NCI-H446 treated with DMSO at 0.1 percent for 48 hours (cell line): ENCODE results near the gene HSPG2.
"Not testable (repeated sequence)": the region's sequence is repeated elsewhere in the genome, so short reads cannot be mapped to it uniquely, and the experiment has no call there.

Experiments used
- DNase-seq: peaks from one replicate; lab custom pipeline; 2025; lab: John Stamatoyannopoulos, UW

The HSPG2 gene

DNA sequence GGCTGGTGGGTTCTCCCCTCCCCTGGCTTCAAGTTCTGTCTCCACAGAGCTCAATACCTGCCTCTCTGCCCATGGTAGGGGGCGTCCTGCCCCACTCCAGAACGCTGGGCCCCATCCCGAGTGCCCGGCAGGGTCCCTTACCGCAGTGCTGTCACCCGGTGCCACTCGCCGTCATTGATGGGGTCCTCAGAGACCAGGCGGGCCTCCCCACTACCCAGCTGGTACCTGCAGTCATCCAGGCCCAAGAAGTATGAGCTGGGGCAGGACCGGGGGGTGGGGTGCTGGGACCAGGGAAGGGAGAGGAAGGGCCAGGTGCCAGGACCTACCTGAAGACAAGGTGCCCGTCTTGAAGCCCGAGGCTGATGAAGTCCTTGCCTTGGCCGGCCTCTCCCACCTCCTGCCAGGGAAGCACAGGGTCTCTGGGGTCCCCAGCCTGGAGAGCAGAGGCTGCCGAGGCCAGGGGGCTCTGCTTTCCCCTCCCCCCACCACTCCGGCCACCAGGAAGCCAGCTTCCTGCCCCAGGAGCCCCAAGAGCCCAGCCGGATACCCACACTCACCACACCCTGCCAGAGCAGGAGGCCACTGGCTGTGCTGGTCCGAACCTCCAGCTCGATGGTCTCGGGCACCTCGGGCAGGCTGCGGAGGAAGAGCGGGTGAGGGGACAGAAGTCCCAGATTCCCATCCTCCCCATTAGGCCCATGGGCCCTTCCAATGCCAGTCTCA lies 113.0 kb downstream of the HSPG2 start:
- no peak for DNase-seq

DNA sequence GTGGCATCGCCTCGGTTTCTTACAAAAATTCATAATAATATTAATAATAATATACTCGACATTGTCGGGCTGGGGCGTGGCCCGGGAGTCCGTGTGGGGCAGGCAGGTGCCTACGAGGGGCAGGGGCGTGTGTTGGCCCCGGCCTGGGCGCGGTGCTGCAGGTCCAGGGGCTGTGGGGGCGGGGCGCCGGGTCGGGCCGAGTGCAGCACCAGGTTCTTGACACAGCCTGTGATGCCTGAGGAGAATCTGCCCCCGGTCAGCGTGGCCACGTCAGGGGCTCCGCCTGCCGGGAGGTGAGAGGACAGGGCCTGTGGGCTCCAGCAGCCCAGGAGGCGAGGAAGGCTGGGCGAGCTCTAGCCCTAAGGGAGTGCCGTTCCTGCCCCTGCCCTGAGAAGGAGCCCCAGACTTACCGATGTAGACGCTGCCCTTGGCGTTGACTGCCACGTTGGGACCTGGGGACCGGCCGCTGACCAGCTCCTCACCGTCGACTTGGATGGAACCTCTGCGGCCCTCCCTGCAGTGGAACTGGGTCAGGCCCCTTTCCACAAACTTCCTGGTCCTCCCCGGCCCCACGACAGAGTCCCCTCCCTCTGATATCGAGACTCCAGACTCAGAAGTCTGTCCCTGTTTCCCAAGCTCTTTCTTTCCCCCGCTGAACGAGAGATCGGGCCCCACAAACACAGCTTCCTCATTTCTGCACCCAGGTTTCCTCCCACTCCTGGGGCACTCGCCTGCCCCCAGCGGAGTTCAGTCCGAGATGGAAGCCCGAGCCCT lies 113.7 kb downstream of the HSPG2 start:
- DNase-seq, result no peak

DNA sequence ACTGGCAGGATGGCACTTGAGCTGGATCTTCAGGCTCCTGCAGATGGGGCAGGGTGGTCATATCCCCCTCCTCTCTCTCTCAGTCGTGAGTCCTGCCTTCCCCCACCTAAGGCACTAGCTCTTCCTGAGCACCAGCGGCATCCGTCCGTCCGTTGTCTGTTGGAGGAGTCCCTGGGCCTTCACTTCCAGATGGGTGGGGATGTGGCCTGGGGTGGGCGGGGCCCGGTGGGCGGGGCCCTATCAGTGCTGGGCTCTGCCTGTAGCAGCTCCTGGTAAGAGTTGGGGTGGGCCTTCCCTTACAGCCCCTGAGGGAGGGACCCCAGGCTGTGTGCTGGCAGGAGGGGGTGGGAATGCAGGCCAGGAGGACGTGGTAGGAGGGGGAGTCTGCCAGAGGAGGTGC lies 114.8 kb downstream of the HSPG2 start:
- no peak for DNase-seq

GRCh38 chr1:21821385-21822019 lies 115.6 kb downstream of the HSPG2 start:
- no peak for DNase-seq

DNA sequence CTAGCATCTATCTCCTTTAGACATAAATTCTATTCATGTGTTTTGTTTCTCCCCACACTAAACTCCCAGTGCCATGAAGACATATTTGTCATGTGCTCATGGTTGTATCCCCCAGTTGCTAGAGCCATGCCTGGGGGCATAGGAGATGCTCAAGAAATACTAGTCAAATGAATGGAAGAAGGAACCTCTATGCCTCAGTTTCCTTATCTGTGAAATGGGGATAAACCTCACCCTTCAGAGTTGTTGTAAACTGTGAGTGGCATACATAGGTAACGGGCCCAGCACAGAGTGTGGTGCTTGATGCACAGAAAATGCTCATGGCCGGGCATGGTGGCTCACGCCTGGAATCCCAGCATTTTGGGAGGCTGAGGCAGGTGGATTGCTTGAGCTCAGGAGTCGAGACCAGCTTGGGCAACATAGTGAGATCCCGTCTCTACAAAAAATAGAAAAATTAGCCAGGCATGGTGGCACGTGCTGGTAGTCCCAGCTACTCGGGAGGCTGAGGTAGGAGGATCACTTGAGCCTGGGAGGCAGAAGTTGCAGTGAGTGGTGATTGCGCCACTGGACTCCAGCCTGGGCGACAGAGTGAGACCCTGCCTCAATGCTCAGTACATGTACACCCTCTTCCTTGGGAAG lies 116.4 kb downstream of the HSPG2 start:
- no peak for DNase-seq

DNA sequence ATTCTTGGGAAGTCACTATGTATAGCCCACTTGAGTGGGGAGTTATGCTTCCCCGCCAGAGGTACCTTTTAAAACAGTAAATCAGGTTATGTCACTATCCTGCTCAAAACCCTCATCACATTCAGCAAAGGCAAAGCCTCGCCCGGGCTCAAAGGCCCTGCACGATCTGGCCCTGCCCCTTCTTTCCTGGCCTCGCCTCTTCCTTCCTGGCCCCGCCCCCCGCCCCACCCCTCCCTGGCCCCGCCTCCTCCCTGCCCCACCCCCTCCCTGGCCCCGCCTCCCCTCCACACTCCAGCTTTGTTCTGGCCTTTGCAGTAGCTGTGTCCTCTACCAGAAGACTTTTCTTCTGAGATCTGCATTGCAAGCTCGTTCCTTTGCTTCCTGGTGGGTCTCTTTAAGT lies 118.5 kb downstream of the HSPG2 start:
- no peak for DNase-seq

DNA sequence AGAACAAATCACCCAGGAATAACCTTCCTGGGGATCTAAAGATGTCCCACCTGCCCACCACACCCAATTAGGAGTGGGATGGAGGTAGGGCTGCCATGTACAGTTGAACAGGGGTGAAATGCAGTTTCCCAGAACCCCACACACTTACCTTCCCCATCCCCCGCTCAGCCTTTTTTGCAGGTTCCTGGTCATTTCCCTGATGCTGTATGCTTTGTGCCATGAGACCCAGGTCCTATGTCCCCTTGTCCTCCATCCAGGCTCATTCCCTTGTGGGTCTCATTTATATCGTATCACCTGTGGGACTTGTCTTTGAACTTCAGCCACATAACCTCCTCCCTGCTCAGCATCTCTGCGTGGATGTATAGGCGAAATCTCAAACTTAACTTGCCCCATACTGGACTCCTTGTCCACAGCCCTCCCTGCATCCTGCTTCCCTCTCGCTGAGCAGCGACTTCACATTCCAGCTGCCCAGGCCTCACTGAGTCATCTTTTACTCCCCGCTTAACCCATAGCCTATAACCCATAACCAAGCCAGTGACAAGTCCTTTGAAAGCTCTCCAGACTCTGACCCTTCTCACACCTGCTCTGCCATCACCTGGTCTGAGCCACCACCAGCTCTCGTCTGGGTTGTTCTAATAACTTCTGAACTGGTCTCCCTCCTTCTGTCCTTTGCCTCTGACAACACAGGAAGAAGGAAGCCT lies 120.4 kb downstream of the HSPG2 start:
- no peak for DNase-seq

GRCh38 chr1:21815724-21816321 lies 121.3 kb downstream of the HSPG2 start:
- DNase-seq, result no peak

DNA sequence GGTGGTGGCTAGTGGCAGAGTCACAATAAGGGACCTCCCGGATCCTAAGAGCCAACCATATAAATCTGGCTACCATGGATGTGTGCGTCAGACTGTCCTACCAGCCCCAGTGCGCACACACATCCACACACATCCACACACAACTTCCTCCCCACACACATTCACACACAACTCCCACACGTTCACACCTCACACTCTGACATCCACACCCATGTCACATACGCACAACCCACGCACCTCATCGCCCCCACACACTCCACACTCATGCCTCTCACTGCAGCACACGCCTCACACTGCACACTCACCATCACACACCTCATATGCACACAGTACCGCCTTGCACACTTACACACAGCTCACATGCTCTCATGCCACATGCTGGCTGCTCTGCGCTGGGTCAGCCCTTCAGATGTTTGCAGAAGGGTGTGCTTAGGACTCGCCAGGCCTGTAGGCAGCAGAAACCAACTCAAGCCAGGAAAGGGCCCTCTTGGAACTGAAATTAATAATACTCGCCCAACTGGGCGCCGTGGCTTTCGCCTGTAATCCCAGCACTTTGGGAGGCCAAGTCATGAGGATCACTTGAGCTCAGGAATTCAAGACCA lies 122.0 kb downstream of the HSPG2 start:
- DNase-seq, result no peak

GRCh38 chr1:21814241-21814918 lies 122.7 kb downstream of the HSPG2 start:
- DNase-seq, result no peak

- DNase-seq, result no peak
These were observed 123.6 kb downstream of the HSPG2 start for GRCh38 chr1:21813542-21813941.

DNA sequence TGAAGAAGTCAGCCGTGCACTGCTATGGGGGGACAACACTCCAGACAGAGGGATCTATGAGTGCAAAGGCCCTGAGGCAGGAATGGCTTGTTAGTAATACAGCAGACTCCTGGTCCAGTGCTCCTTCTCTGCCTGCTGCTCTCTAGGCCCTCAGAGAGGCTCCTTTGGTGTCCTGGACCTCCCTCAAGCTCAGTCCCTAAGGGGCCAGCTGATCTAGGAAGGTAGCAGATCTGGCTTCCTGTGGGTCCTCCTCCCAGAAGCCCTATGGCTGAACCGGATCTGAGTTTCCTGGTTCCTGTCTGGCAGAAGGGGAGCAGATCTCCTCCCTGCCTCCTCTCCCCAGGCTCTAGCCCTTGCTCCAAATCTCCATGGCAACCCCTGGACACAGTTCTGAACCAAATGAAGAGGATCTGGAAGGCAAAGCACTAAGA lies 125.2 kb downstream of the HSPG2 start, which contains the start of gene LDLRAD2:
Gene LDLRAD2 (plus strand): TSS at position 391 of the 431 bp plus-strand sequence. CDS start 187 bp downstream, outside the sequence.
- no peak for DNase-seq

- no peak for DNase-seq
These were observed 132.6 kb downstream of the HSPG2 start for GRCh38 chr1:21804536-21804935.

DNA sequence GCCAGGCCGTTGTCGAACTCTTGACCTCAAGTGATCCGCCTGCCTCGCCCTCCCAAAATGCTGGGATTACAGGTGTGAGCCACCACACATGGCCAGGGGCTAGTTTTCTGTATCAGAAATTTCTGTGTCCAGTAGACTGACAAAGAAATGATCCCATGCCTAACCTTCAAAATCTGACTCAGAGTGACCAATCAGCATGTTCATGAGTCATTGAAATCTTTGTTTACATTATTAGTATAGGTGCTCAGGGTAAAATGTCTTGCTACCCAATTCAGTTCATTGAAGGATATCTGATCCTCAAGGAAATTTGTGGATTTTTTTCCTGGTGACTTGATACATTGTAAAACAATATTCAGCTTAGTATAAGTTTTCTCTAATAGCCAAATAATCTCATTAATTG lies 136.0 kb downstream of the HSPG2 start:
- DNase-seq, result no peak

- no peak for DNase-seq
These were observed 137.4 kb downstream of the HSPG2 start for GRCh38 chr1:21799730-21800129.

GRCh38 chr1:21795075-21795474 lies 142.0 kb downstream of the HSPG2 start:
- DNase-seq, result no peak

DNA sequence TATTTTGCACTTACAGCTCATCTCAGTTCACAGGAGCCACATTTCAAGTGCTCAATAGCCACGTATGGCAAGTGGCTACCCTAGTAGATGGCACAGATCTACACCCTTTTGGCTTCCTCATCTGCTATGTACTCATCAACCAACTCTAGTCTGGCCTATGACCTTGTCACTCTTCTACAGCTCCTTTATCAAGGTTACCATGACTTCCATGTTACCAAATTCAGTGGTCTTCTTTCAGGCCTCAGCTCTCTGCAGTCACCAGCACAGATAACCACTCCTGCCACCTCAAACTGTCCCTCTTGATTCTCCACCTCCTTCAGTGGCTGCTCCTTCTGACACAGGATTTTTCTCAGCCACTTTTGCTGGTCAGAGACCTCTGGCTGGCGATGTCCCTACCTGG lies 142.5 kb downstream of the HSPG2 start:
- no peak for DNase-seq

DNA sequence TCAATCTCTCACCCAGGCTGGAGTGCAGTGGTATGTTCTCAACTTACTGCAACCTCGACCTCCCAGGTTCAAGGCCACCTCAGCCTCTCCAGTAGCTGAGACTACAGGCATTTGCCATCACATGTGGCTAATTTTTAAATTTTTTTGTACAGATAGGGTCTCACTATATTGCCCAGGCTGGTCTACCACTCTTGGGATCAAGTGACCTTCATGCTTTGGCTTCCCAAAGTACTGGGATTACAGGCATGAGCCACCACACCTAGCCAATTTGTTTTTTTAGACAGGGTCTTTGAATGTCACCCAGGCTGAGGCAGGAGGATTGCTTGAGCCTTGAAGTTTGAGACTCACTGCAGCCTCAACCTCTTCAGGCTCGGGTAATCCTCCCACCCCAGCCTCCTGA lies 144.0 kb downstream of the HSPG2 start:
- DNase-seq, result no peak

DNA sequence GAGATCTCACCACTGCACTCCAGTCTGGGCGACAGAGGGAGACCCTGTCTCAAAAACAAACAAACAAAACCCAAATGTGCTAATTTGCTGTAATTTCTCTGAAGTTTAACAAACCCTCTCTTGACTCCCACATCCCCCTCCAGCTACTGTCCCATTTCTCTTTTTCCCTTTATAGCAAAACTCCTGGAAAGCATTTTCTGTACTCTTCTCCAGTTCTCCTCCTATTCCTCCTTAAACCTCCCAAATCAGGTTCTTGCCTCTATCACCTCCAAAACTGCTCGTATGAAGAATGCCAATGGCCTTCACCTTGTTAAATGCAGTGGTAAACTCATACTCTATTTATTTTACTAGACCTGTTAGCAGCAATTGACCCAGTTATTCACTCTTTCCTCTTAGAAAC lies 150.5 kb downstream of the HSPG2 start:
- DNase-seq, result no peak

- DNase-seq, result not testable (repeated sequence)
These were observed 151.3 kb downstream of the HSPG2 start for GRCh38 chr1:21785764-21786163.
